Common myeloid progenitor, CD34-positive (primary cell): ENCODE results near the gene IMMP1L. TPM values are rescaled to one million over a fixed set of nuclear protein-coding genes. Genes with fewer than 3 reads are reported as not detected.

Experiments used
- CTCF ChIA-PET: fragments of 350-600 bp; sonication (Branson Sonifier 250); formaldehyde crosslinking; loops from one replicate; lab custom pipeline; 2021; ENCODE audit warnings: antibody characterized with exemption; lab: Charles Lee
- POLR2A ChIA-PET: fragments of 350-600 bp; sonication (Branson Sonifier 250); formaldehyde crosslinking; loops from one replicate; lab custom pipeline; 2021; ENCODE audit warnings: antibody characterized with exemption; lab: Charles Lee
- DNase-seq, 3 donors: peaks; one replicate each; pipeline versions ENCODE4 v3.0.0 to v3.0.0-alpha.2; 2013
- H3K27ac ChIP-seq, 2 experiments: 1 replicate in 1 of 2; 2 replicates in 1 of 2; pipeline ENCODE4 v1.7.0; 2013; ENCODE audit warnings: inconsistent platforms in 2 of 2, low read length in 2 of 2, mild to moderate bottlenecking in 2 of 2, low read depth in 1 of 2, moderate library complexity in 1 of 2; ENCODE audit not compliant: severe bottlenecking in 2 of 2, insufficient read depth in 1 of 2, poor library complexity in 1 of 2
- H3K27me3 ChIP-seq, 5 experiments: replicated peaks in 2 of 5; 1 replicate in 3 of 5; 2 replicates in 2 of 5; pipeline versions ENCODE4 v1.6.1 to v1.7.0; 2013; ENCODE audit warnings: low read length in 4 of 5, mild to moderate bottlenecking in 2 of 5, moderate library complexity in 2 of 5, inconsistent platforms in 1 of 5; ENCODE audit not compliant: insufficient read depth in 5 of 5, control insufficient read depth in 4 of 5
- H3K36me3 ChIP-seq, 4 experiments: 1 replicate in 2 of 4; 2 replicates in 2 of 4; pipeline versions ENCODE4 v1.6.1 to v1.7.0; 2013; ENCODE audit warnings: low read length in 3 of 4, control low read depth in 1 of 4, mild to moderate bottlenecking in 1 of 4; ENCODE audit not compliant: control insufficient read depth in 4 of 4, insufficient read depth in 4 of 4
- H3K4me1 ChIP-seq, 4 experiments: 1 replicate in 3 of 4; 2 replicates in 1 of 4; pipeline versions ENCODE4 v1.6.1 to v1.7.1; 2013; ENCODE audit warnings: low read length in 3 of 4, mild to moderate bottlenecking in 3 of 4, control low read depth in 1 of 4, inconsistent platforms in 1 of 4, moderate library complexity in 1 of 4; ENCODE audit not compliant: control insufficient read depth in 4 of 4, insufficient read depth in 4 of 4; ENCODE audit errors: control extremely low read depth in 1 of 4
- H3K4me3 ChIP-seq, 7 experiments: 1 replicate in 4 of 7; 2 replicates in 3 of 7; pipeline versions ENCODE4 v1.5.1 to v1.7.0; 2013; ENCODE audit warnings: mild to moderate bottlenecking in 7 of 7, low read length in 6 of 7, moderate library complexity in 6 of 7, inconsistent platforms in 2 of 7, low read depth in 2 of 7, control low read depth in 1 of 7; ENCODE audit not compliant: insufficient read depth in 4 of 7, control insufficient read depth in 1 of 7; ENCODE audit errors: extremely low read depth in 1 of 7
- H3K9me3 ChIP-seq, 5 experiments: 1 replicate in 4 of 5; 2 replicates in 1 of 5; pipeline versions ENCODE4 v1.6.1 to v1.7.1; 2013; ENCODE audit warnings: low read length in 4 of 5, mild to moderate bottlenecking in 2 of 5, inconsistent platforms in 1 of 5, low read depth in 1 of 5, moderate library complexity in 1 of 5; ENCODE audit not compliant: control insufficient read depth in 4 of 5, insufficient read depth in 2 of 5; ENCODE audit errors: control extremely low read depth in 1 of 5
- WGBS: methylation state at CpG from one replicate; pipeline ENCODE4 v1.1.5; 2013; ENCODE audit not compliant: insufficient coverage; 5-methylcytosine and 5-hydroxymethylcytosine counted together
- polyA plus RNA-seq: library from polyadenylated mRNA; unstranded; fragments of 120-200 nt; gene quantifications from one replicate; pipeline ENCODE4 v1.2.1, GENCODE V29; 2013

IMMP1L gene
- polyA plus RNA-seq = 22.4 TPM

DNA sequence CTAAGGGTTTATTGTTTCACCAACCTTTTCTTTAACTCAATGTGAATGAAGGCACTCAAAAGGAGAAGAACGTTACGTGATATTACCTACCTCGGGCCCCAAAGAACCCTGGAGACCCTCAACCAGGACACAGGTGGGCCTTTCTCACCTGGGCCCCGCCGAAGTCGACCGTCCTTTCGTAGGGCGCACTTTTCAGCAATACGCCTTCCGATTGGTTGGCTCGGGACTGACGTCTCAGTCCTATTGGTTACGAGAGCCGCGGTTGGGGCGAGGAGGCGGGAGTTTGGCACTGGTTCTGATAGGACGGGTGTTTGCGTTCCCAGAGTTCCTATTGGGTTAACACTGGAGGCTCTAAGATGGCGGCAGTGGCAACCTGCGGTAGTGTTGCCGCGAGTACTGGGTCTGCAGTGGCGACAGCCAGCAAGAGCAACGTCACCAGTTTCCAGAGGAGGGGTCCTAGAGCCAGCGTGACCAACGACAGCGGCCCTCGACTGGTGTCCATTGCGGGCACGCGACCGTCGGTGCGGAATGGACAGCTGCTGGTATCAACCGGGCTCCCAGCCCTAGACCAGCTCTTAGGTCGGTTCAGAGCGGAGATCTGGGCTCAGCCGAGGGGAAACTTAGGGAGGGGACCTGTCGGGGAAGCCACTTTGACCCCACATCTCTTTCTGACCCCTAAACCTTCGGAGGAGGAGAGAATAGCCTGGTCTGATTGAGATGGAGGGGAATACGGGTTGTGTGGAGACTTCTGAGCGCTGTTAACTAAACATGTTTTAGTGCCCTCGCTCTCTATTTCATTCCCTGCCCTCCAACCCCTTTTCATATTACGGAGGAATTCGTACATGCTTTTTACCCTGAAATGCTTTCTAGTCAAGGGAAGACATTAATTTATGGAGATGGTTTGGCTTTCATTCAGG lies at the start of gene IMMP1L, which contains the start of gene ELP4:
Gene IMMP1L, minus strand, starts transcription at position 194 of the 917 bp plus-strand sequence. CDS start 46,346 bp downstream, outside the sequence.
Gene ELP4, plus strand, starts transcription at position 339 of the 917 bp plus-strand sequence. Its CDS starts 18 bp downstream, at position 357.
- DNase-seq = peak; percentile 96 to 98 (median 98)
- CTCF ChIA-PET = no interaction called here
- POLR2A ChIA-PET = no interaction called here
- H3K36me3 ChIP-seq = peaks cover 0 to 5% (median 2%) of the 10 kb centered on the region in 4 experiments
- whole genome bisulfite sequencing = 0% methylated on average over 34 of the region's 47 CpGs
- H3K4me1 ChIP-seq = peaks cover 11 to 19% (median 16%) of the 10 kb centered on the region in 4 experiments
- no peaks in the 10 kb centered on the region for H3K9me3 ChIP-seq
- H3K4me3 ChIP-seq = peak within 1 kb of the TSS; percentile 86 to 97 (median 95)
- H3K27me3 ChIP-seq = no peaks in the 10 kb centered on the region
- H3K27ac ChIP-seq = peak within 1 kb of the TSS; percentile 86 to 95

GRCh38 chr11:31558001-31558400 lies 48.6 kb upstream of the IMMP1L start:
- ChIA-PET POLR2A (no interaction called here), CTCF (interaction anchor here (0.6 kb wide), 1 partner anchor 293 kb away, joined by 3 read pairs; no protein-coding TSS in a partner anchor)

GRCh38 chr11:31555938-31556337 lies 46.5 kb upstream of the IMMP1L start:
- H3K36me3 ChIP-seq = no peaks in the 10 kb centered on the region
- ChIA-PET POLR2A (no interaction called here), CTCF (no interaction called here)
- no peak overlapping the region for H3K27ac ChIP-seq
- no CpG with 5 or more reads among the region's 1 CpG for WGBS
- no peaks in the 10 kb centered on the region for H3K4me1 ChIP-seq
- DNase-seq = no peak
- H3K4me3 ChIP-seq = no peak overlapping the region
- no peaks in the 10 kb centered on the region for H3K27me3 ChIP-seq
- peaks cover 0 to 3% (median 0%) of the 10 kb centered on the region in 5 experiments for H3K9me3 ChIP-seq

More at GRCh38 chr11:31558001-31558400, 48.6 kb upstream of the IMMP1L start:
- Histone ChIP-seq H3K27me3 (no peaks in the 10 kb centered on the region), H3K4me1 (no peaks in the 10 kb centered on the region), H3K4me3 (no peak overlapping the region), H3K36me3 (no peaks in the 10 kb centered on the region), H3K27ac (no peak overlapping the region), H3K9me3 (peaks cover 0 to 3% (median 0%) of the 10 kb centered on the region in 5 experiments)
- DNase-seq = no peak
- WGBS = 57% methylated on average over 1 of the region's 2 CpGs

- H3K4me3 ChIP-seq = no peak overlapping the region
- POLR2A ChIA-PET = no interaction called here
- no peaks in the 10 kb centered on the region for H3K27me3 ChIP-seq
- no peaks in the 10 kb centered on the region for H3K4me1 ChIP-seq
- peaks cover 6 to 35% (median 9%) of the 10 kb centered on the region in 4 experiments for H3K36me3 ChIP-seq
- DNase-seq = no peak
- no peak overlapping the region for H3K27ac ChIP-seq
- H3K9me3 ChIP-seq = peaks cover 0 to 11% (median 3%) of the 10 kb centered on the region in 5 experiments
- CTCF ChIA-PET = no interaction called here
Measured at GRCh38 chr11:31542862-31543261, 33.4 kb upstream of the IMMP1L start.

DNA sequence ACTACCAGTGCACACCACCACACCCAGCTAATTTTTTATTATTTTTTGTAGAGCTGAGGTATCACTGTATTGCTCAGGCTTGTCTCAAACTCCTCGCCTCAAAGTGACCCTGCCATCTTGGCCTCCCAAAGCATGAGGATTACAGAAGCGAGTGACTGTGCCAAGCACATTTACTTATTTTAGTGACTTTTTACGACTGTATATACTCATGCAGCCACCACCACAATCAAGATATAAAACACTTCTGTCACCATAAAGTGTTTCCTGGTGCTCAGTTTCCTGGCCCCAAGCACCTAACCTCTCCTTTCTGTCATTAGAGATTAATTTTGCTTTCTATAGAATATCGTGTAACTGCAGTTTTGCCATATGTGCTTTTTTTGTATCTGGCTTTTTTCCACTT lies 26.1 kb upstream of the IMMP1L start:
- Histone ChIP-seq H3K4me1 (no peaks in the 10 kb centered on the region), H3K4me3 (no peak overlapping the region), H3K9me3 (no peaks in the 10 kb centered on the region), H3K27me3 (no peaks in the 10 kb centered on the region), H3K27ac (no peak overlapping the region), H3K36me3 (peaks cover 0 to 5% (median 3%) of the 10 kb centered on the region in 4 experiments)
- WGBS = 89% methylated on average over 3 of the region's 4 CpGs
- DNase-seq = no peak
- ChIA-PET CTCF (no interaction called here), POLR2A (no interaction called here)

GRCh38 chr11:31531293-31531692 lies 21.9 kb upstream of the IMMP1L start:
- no peak overlapping the region for H3K27ac ChIP-seq
- CTCF ChIA-PET = no interaction called here
- H3K36me3 ChIP-seq = peaks cover 0 to 2% (median 0%) of the 10 kb centered on the region in 4 experiments
- no peaks in the 10 kb centered on the region for H3K9me3 ChIP-seq
- no CpG with 5 or more reads among the region's 1 CpG for WGBS
- no peak for DNase-seq
- H3K4me1 ChIP-seq = no peaks in the 10 kb centered on the region
- H3K27me3 ChIP-seq = no peaks in the 10 kb centered on the region
- no peak overlapping the region for H3K4me3 ChIP-seq
- POLR2A ChIA-PET = no interaction called here

- Histone ChIP-seq H3K27me3 (no peaks in the 10 kb centered on the region), H3K4me1 (no peaks in the 10 kb centered on the region), H3K4me3 (no peak overlapping the region), H3K27ac (no peak overlapping the region), H3K9me3 (no peaks in the 10 kb centered on the region), H3K36me3 (no peaks in the 10 kb centered on the region)
- ChIA-PET CTCF (no interaction called here), POLR2A (interaction anchor here (0.6 kb wide), 1 partner anchor 90 kb away, joined by 5 read pairs; no protein-coding TSS in a partner anchor)
- DNase-seq = no peak
Measured at GRCh38 chr11:31529701-31530100, 20.3 kb upstream of the IMMP1L start.
